Fibroblast of skin of abdomen (primary cell): Measurements from ENCODE around the gene ABCC3.
"Not testable (repeated sequence)": the region's sequence is repeated elsewhere in the genome, so short reads cannot be mapped to it uniquely, and the experiment has no call there.

Source experiments
- DNase-seq: peaks from one replicate; pipeline ENCODE4 v3.0.0-alpha.2; 2013

The ABCC3 gene

DNA sequence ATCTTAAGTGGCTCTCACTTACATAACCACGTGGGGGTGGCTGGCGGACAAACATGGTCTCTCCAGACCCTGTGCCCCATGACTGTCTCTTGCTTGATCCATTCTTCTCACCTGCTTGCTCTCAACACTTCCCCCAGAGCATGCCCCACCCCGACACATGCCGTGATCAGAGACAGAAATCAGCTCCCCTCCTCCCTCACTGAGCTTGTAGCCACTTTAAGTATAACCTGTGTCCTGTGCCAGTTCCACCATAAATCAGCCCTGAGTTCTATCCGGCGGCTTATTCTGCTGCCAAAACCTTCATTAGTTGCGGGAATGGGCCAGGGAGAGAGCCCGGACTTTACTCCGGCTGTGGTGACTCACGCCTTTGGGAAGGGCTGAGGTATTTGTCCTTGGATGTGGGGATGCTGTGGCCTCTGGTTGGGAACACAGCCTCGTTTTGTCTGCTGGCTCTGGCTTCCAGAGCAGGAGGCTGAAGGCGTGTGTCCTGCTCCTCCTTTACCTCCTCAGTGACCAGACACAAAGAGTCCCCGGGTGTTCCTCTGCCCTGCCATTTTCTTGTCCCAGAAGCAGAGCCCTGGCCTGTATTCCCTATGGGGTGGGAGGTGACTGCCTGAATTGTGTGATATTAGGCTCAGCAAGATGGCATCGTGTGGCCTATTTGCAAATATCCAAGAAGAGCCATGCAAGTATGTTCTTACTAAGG, 52.0 kb downstream of the ABCC3 start:
- DNase-seq: peak; percentile 86

DNA sequence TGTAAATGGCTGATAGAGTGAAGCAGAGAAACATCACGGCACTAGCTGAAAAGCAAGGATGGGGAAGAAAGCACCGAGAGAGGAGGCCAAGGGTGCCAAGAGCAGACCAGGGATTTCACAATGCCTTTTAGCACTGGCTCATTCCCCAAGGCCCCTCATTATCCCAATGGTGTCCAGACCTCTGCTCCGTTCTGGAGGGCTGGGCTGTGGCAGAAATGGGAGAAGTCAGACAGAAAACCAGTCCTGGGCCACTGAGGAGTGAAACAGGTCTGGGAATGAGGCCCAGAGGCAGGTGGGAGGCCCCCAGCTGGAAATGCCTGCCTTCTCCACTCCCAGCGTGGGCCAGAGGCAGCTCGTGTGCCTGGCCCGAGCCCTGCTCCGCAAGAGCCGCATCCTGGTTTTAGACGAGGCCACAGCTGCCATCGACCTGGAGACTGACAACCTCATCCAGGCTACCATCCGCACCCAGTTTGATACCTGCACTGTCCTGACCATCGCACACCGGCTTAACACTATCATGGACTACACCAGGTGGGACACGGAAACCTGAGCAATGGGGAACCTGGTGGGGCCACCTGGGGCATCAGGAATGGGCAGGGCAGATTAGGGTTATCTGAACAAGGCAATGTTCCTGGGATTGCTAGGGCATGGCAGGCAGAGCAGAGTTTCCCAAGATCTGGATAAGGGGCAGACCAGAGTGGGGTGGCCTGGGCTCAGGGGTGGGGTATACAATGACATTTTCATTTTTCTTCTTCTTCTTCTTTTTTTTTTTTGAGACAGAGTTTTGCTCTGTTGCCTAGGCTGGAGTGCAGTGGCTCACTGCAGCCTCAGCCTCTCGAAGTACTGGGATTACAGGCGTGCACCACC, 52.8 kb downstream of the ABCC3 start:
- no peak for DNase-seq

DNA sequence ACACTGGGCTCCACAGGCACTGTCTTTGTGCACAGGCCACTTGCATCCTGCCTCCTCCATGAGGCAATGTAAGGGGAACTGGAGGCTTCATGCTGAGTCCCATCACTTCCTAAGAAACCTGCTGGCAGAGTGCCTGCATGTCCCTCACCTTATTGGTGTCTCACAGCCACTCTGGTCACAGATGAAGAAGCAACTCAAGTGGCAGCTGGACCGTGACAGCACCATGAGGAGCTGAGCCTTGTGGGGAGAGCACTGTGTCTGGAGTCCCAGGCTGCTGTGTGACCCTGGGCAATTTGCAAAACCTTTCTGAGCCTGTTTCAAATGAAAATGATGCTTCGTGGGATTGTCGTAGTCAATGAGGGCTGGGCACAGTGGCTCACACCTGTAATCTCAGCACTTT, 53.6 kb downstream of the ABCC3 start:
- no peak for DNase-seq

DNA sequence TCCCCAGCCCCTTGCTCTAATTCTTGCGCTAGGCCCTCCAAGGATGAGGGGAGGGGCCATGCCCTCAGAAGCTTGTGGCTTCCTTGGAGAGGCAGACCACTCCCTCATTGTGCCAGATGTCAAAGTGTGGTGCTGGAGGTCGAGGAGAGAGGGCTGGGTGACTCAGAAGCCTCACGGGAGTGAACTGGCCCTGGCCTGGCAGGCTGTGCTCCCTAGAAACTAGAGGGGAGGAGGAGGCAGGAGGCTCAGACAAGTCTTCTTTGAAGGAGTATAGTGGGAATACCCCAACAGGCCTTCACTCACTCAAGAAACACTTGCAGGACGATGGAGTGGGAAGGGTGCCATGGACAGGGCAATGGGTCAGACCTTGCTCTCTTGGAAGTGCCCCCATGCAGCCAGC, 54.6 kb downstream of the ABCC3 start:
- DNase-seq: peak; percentile 27

DNA sequence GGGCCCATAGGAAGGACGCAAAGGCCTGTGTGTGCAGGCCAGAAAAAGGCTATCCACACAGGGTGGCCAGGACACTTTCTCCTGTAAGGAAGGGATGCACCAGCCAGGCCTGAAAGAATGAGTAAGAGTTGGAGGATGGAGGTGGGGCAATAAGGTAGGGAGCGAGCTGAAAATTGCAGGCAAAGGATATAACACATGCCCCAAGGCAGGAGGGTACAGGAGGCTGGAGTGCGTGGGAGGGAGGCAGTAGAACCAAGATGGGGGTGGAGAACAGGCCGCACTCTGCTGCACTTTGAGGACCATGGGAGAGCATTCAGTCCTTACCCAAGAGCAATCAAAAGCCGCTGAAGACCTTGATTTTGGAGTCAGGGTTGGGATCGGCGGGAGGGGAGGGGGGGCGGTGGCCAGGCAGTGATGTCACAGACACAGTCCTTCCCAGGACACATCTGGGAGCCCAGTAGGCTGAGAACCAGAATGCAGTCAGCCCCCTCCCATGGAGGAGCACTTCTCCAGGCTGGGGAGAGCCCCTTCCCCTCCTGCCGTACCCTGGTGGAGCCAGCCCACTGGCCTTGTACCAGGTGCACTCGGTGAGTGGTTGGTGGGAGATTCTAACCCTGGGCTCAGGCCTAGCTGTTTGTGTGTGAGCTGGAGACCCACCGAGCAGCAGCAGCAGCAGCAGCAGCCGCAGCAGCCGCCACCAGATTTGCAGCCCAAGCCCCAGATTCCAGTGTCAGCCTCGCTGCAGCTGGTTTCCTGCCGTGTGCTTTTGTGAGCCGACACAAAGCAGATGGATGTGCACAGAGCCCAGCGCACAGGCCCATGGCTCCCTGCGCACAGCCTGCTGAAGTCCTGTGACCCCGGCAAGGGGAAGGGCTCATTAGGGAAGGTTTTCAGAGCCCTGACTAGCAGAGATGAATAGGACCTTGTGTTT, 55.5 kb downstream of the ABCC3 start:
- peak; percentile 31 for DNase-seq

DNA sequence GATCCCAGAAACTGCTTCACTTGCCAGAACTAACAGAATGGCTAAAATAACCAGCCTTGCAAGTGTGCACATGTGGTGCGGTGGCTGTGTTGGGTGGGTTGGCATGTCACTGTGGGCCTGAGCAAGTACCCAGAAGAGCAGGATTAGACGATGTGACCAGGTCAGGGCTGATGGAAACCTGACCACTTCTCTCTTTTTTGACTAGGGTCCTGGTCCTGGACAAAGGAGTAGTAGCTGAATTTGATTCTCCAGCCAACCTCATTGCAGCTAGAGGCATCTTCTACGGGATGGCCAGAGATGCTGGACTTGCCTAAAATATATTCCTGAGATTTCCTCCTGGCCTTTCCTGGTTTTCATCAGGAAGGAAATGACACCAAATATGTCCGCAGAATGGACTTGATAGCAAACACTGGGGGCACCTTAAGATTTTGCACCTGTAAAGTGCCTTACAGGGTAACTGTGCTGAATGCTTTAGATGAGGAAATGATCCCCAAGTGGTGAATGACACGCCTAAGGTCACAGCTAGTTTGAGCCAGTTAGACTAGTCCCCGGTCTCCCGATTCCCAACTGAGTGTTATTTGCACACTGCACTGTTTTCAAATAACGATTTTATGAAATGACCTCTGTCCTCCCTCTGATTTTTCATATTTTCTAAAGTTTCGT, 56.3 kb downstream of the ABCC3 start:
- DNase-seq: no peak

DNA sequence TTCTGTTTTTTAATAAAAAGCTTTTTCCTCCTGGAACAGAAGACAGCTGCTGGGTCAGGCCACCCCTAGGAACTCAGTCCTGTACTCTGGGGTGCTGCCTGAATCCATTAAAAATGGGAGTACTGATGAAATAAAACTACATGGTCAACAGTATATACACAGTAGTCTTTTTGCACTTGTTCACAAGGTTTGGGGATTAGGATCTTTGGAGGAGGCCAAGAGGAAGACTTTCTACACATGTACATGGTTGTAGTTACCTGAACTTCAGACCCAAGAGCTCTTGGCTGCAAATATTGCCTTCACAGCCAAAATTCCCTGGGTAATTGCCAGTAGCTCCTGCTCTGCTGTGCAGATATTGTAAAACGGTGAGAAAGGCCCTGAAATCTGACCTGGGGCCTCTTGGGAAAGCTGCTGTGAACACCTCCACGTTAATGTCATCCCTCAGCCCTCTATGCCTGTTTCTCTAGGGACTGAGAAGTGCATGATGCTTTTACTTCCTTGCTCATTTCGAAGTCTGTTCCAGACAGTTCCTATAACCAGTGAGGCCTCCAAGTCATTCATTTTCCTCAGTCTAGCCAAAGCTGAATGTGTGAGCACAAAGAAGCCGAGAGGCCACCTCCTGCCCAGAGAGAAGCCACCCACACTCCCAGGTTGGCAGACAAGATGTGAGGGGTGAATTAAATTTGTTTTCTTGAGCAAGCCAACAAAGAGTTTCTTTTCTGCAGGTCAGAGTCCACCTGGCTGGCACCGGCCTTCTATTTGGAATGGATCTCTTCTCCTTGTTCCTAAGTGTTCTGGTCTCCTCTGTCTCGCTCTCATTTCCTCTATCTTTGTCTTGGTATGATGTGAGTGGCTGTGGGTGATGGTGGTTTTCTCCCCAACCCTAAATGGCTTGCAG, 57.1 kb downstream of the ABCC3 start:
- peak; percentile 45 for DNase-seq

DNA sequence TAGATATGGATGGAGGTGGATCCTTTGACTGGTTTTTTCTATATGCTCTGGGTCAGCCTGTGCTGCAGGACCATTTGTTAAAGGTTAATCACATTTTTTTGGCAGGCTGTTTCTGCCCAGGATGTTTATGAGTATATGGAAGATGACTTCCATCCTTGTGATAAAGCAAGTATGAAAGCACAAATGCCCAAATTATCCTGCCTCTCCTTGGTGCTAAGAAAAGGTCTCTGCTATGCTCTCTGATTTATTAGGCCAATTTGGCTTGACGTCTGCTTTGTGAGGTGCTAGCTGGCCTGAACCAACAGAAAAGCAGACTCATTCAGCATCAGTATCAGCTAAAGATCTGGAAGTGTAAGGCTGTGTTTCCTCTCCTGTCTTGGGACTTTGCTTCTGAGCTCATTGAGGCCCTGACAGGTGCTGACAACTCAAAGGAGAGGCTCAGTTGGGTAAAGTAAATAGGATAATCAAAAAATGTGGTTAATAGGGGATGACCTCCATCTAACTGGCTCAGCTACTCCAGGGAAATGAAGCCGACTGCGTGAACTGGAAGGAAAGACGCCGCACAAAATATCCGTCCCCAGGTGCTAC, 57.9 kb downstream of the ABCC3 start:
- no peak for DNase-seq

DNA sequence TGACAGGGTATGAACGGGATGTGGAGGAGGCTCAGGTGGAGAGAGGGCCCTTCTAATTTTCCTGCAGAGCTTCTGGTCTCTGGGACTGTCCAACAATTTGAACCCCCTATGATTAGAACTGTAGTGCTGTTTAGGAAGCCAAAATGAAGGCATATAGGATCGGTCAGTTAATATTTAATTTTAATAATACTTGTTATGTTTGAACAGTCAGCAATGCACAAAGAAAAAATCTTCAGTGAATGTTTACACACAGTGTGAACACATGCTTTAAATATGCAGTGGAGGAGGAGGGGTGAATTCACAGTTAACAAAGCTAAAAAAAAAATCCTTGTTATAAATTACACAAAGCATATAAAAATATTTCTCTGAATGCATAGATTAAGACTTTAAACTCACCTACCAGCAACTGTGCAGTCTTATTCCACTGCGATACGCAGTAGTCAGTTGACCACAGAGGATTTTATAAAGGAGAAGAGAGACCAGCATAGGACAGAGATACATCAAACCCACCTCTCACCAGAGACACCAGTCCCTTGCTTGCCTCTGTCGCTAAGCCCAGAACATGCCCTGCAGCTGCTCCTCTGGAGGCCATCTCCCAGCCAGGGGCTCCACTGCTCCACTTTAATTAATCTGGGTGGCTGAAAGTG, 58.5 kb downstream of the ABCC3 start:
- peak; percentile 41 for DNase-seq

DNA sequence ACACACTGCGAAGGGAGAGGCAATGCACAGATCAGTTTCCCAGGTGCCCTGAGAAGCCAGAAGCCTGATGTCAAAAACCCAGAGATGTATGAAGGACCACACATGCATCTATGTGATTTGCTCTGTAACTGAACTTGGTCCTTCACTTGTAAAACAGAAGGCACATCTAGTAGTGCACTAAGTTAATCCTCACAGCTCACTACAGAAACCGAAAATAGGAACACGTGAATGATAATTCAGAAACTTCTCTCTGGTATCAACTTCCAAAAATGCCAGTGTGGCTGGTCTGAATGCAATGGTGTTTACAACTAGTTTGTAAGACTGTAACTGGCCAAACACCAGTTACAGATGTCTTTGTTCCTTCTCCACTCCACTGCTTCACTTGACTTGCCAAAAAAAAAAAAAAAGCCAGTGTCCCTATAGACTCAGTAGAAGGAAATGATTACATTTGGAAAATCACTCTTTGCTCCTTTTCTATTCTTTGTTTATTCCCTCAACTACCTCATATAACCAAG, 61.7 kb downstream of the ABCC3 start:
- no peak for DNase-seq

DNA sequence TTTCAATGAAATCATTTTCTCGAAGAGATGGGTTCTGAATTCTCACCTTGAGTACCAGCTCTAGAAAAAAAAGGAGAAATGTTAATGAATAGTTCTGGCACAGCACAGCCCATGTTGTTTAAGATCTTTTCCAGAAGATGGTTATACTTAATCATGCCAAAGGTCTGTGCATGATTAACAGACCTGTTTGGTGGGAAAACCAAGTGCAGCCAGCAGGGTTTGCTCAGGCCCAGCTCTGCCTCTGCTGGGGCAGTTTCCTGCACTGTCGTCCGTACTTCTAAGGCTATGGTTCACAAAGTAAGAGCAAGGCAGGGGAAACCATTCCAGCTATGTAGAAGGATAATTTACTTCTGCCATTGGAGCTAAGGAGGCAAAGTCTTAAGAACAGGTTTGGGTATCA, 62.4 kb downstream of the ABCC3 start:
- no peak for DNase-seq

DNA sequence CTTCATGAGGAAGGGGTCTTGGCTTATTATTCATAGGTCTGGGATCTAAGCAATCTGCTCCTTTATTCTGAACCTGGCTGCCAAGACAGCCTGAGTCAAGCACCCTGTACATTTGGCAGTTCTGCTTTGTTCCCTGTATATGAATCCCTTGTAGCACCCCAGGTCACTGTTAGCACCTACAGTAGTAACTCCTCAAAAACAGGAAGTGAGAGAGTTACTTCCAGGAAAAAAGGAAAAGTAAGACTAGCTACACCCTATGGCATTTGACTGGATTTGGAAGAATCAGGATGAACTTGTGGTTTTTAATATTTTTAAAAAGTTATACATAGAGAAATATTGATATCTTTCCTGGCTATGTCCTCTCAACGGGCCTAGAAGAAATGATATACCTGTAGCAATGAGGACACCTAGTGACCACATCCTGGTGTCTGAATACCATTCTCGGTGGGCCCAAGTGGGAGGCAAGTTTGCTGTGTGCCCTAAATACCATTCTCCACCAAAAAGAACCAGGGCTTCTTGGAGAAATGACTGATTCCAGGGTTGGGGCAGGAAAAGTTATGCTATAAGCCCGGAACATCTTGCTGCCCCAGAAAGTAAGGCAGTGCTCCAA, 63.1 kb downstream of the ABCC3 start:
- no peak for DNase-seq

DNA sequence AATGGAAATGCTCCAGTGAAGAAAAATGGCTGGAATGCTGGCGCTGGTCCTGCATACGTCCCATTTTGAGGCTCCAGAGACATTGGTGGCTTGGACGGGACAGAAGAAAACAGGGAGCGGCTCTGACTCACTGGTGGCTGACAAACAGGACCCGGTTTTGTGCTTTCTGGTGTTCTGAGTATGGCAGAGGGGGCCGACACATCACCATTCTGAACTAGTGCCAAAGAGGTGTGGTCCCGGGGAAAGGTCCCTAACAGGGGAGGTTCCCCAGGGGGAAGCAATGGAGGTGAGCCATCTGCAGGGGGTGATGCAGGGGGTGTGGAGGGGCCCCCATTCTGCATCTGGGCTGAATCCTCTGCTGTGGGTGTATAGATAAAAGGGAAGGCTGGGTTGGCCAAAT, 64.7 kb downstream of the ABCC3 start:
- DNase-seq: no peak

DNA sequence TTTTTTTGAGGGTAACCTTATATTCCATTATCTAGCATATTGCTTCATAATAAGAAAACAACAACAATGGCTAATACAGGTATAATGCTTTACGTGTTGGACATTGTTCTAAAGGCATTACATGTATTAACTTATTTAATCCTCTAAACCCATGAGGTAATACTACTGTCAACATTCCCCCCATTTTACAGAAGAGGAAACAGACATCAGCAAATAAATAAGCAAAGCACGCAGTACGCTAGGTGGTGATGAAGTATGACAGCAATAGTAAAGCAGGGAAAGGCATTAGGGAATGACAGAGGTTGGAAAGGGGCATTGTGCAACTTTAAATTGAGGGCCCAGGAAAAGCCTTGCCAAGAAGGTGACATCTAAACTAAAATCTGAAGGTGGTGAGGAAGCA, 68.5 kb downstream of the ABCC3 start:
- DNase-seq: no peak

DNA sequence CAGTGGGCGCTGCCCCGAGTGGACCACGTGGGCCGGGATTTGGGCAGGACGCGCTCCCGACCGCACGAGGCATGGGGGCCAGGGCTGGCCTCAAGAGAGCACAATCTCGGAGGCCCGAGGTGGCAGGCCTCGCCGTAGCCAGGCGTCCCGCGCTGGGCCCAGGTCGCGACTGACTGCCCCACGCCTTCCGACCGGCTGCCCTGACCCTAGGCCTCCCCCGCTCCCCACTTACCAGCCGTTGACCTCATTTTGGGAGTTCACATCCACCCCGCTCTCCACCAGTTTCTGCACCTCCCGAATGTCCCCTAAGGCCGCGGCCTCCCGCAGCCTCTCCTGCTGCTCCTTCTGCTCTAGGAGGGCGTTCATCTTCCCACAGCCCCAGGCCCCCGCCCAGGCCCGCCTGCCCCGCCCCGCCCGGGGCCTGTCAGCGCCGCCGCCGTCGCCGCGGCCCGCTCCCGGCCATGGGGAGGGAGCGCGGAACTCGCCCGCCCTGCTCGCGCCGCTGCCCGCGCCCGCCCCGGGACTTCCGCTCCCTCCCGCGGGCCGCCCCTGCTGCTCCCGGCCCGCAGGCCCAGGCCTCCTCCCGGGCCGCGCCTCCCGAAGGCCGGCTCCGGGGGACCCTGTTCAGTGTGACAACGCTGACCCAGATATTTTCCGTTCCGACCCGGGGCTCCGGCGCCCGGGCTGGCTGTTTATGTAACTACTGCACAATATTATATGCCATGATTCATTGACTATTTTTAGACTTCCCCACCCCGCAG, 72.8 kb downstream of the ABCC3 start, which contains the start of gene ANKRD40:
TSS of gene ANKRD40 (minus strand) at position 626 of the 761 bp plus-strand sequence. CDS start at position 366, 260 bp downstream.
- peak; percentile 94 for DNase-seq

DNA sequence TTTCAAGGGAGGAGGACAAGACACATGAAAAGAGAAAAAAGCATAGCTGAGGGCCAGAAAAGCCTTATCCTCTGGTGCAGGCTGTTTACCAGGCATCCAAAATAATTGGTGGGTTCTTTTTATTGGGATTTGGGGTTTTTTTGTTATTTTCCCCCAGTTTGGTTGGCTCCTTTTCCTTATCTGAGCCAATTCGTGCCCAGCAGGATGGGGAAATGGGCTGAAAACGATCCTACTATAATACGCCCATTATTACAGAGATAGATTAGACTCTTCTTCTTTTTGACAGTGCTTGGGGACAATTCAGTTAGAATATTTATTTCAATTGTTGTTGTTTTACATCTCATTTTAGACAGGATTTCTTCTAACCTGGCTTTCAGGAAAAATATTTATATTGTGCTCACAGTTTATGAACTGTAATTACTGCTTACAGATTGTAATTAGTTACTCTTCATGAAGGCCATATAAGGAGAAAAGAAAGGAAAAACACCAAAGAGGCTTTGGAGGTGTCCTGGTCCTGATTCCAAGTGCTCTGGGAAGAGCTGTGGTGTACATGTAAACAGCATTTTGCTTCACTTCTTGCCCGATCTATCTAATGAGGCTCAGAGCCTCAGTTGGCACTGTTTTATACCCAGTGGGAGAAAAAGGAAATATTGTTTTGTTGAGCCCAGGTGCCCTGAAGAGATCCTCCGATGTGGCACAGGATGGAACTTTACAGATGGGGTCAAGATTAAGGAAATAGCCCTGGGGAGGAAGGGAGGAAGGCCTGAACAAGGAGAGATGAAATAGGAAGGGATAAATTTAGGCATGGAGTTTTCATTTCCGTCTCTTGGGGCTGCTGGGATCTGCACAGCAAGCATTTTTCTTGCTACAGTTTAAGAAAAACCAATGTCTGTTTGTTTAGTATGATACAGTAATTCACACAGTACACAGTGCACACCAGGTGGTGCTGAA, 73.6 kb downstream of the ABCC3 start:
- DNase-seq: peak; percentile 26

DNA sequence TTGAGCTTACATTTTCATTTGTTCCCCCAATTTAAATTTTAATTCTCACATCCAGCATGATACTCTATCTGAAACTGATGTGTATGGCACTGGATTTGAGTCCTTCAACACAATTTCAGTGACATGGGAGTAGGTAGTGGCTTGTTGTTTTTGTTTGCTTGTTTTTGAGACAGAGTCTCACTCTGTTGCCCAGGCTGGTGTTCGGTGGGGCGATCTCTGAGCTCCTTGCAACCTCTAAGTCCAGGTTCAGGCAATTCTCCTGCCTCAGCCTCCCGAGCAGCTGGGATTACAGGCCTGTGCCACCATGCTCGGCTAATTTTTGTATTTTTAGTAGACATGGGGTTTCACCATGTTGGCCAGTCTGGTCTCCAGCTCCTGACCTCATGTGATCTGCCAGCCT, 74.4 kb downstream of the ABCC3 start:
- DNase-seq: not testable (repeated sequence)
